ENCODE measurements around the gene PNLDC1. TPM values are rescaled to one million over a fixed set of nuclear protein-coding genes. Genes with fewer than 3 reads are reported as not detected.

PNLDC1 gene
- total and polyA plus RNA-seq, 9 donors: 0.20 to 1.2 (median 0.54) TPM; not detected in 3

DNA sequence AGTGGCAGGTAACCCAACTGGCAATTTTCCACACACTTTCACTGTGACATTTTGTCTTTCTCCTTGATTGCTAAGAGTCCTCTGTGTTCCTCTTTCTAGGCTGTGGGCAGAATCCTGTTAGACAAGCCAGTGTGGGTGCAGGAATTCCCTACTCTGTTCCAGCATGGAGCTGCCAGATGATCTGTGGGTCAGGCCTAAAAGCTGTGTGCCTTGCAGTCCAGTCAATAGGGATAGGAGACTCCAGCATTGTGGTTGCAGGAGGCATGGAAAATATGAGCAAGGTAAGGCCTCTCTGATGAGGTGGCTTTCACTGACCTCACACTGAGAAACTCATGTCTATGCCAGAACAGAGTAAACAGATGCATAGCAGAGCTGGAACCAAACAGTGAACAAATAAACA lies 33.2 kb upstream of the PNLDC1 start:
- no peaks in the 10 kb centered on the region for H3K9me3 ChIP-seq
- TF ChIP-seq EP300 (IDR thresholded peaks at IDR 0.05) (no peak), POLR2A (IDR thresholded peaks at IDR 0.05) (no peak)
- TF ChIP-seq, protein P1, sequence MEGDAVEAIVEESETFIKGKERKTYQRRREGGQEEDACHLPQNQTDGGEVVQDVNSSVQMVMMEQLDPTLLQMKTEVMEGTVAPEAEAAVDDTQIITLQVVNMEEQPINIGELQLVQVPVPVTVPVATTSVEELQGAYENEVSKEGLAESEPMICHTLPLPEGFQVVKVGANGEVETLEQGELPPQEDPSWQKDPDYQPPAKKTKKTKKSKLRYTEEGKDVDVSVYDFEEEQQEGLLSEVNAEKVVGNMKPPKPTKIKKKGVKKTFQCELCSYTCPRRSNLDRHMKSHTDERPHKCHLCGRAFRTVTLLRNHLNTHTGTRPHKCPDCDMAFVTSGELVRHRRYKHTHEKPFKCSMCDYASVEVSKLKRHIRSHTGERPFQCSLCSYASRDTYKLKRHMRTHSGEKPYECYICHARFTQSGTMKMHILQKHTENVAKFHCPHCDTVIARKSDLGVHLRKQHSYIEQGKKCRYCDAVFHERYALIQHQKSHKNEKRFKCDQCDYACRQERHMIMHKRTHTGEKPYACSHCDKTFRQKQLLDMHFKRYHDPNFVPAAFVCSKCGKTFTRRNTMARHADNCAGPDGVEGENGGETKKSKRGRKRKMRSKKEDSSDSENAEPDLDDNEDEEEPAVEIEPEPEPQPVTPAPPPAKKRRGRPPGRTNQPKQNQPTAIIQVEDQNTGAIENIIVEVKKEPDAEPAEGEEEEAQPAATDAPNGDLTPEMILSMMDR (IDR thresholded peaks at IDR 0.05): no peak
- no peak overlapping the region for H3K27ac ChIP-seq
- peaks cover 9% of the 10 kb centered on the region for H3K4me1 ChIP-seq (ENCODE audit: insufficient read depth)
- no peak for DNase-seq
- H3K4me3 ChIP-seq: no peak overlapping the region
- H3K36me3 ChIP-seq: no peaks in the 10 kb centered on the region
- no peaks in the 10 kb centered on the region for H3K27me3 ChIP-seq
- intact Hi-C loops (cut with DNase I): no loop called here

- H3K27me3 ChIP-seq: no peaks in the 10 kb centered on the region
- no peaks in the 10 kb centered on the region for H3K9me3 ChIP-seq
- DNase-seq: no peak
- intact Hi-C loops (cut with DNase I): no loop called here
- TF ChIP-seq EP300 (IDR thresholded peaks at IDR 0.05) (no peak), POLR2A (IDR thresholded peaks at IDR 0.05) (no peak)
- TF ChIP-seq, protein P1 (IDR thresholded peaks at IDR 0.05): no peak
- no peaks in the 10 kb centered on the region for H3K36me3 ChIP-seq
- no peaks in the 10 kb centered on the region for H3K4me1 ChIP-seq (ENCODE audit: insufficient read depth)
- no peak overlapping the region for H3K4me3 ChIP-seq
- no peak overlapping the region for H3K27ac ChIP-seq
Measured at GRCh38 chr6:159769470-159769869, 30.6 kb upstream of the PNLDC1 start.

GRCh38 chr6:159772196-159772595 lies 27.9 kb upstream of the PNLDC1 start:
- H3K27ac ChIP-seq: no peak overlapping the region
- no peak for DNase-seq
- TF ChIP-seq EP300 (IDR thresholded peaks at IDR 0.05) (no peak), POLR2A (IDR thresholded peaks at IDR 0.05) (no peak)
- TF ChIP-seq, protein P1 (IDR thresholded peaks at IDR 0.05): no peak
- no peak overlapping the region for H3K4me3 ChIP-seq
- intact Hi-C loops (cut with DNase I): no loop called here
- no peaks in the 10 kb centered on the region for H3K4me1 ChIP-seq (ENCODE audit: insufficient read depth)
- 51 to 56% (median 51%) methylated on average over 1 of the region's 1 CpG for WGBS, 3 donors
- H3K27me3 ChIP-seq: no peaks in the 10 kb centered on the region
- H3K9me3 ChIP-seq: no peaks in the 10 kb centered on the region
- no peaks in the 10 kb centered on the region for H3K36me3 ChIP-seq

- WGBS, 3 donors: 76 to 79% (median 78%) methylated on average over 7 of the region's 7 CpGs
- no peaks in the 10 kb centered on the region for H3K36me3 ChIP-seq
- intact Hi-C loops (cut with DNase I): no loop called here
- no peaks in the 10 kb centered on the region for H3K4me1 ChIP-seq (ENCODE audit: insufficient read depth)
- TF ChIP-seq, protein P1 (IDR thresholded peaks at IDR 0.05): no peak
- TF ChIP-seq POLR2A (IDR thresholded peaks at IDR 0.05) (no peak), EP300 (IDR thresholded peaks at IDR 0.05) (no peak)
- H3K9me3 ChIP-seq: no peaks in the 10 kb centered on the region
- H3K27me3 ChIP-seq: no peaks in the 10 kb centered on the region
- H3K4me3 ChIP-seq: no peak overlapping the region
- no peak overlapping the region for H3K27ac ChIP-seq
- DNase-seq: no peak
Measured at GRCh38 chr6:159777240-159777904, 22.7 kb upstream of the PNLDC1 start.

All from ovary (tissue), 9 donors.